Measurements from ENCODE around the gene NHSL1. TPM values are rescaled to one million over a fixed set of nuclear protein-coding genes. Genes with fewer than 3 reads are reported as not detected.
A peak's percentile ranks its signal among the peaks of the same experiment; 100 is the strongest.
"Not testable (repeated sequence)": the region's sequence is repeated elsewhere in the genome, so short reads cannot be mapped to it uniquely, and the experiment has no call there.

Gene NHSL1
- total and polyA plus RNA-seq, 7 experiments from 2014 or later, result 0.05 to 1.2 (median 0.47) TPM; not detected in 1

DNA sequence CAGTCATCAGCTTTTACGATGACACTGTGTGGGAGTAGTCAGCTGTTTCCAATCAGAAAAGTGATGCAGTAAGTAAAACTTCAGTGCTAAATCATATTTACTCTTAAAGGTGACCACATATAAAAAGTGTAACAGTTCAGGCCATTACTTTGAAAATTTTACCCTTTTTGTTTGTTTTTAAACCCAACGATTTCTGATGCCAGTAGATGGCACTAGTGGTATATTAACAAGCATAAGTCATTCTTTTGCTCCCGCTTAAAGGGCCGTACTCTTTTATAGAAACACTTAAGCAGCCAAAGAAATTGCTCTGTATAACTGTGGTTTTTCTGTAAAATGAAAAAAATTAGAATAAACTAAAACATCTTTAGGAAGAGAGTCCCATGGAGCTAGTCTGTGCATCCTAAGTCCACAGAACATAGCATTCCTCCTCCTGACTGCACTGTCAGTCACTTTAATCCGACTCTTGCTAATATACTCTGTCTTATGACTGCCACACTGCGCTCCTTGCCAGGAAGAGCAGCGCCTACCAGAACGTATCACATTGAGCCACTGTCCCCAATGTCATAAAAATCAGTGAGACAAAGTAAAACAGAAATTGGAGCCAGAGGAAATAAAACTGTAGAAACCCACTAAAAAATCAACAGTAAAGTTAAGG is 70.2 kb downstream of the NHSL1 start:
- H3K4me3 Mint-ChIP-seq, result no peak overlapping the region
- POLR2A ChIA-PET, result interaction anchor here (1.4 to 2.4 kb wide), 2 partner anchors 27 to 79 kb away, joined by 3 to 12 read pairs; no protein-coding TSS in a partner anchor
- no peaks in the 10 kb centered on the region for H3K36me3 Mint-ChIP-seq

DNA sequence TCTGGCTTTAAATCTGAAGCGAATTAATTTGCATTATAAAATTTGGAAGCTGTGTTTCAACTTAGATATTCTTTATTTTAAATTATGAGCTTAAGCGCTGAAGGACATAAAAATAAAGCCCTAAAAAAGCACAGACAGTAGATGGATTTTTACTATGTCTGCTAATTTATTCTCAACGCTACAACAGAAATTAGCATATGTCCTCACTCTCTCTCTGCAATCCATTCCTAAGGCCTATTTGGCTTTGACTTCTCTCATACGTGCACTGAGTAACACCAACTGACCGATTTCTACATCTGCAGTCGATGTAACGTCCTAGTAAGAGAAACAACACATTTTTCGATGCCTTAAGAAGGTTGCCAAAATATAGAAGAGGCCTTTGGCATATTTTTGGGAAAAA is 71.6 kb downstream of the NHSL1 start:
- Histone ChIP-seq H3K27me3 (ENCODE audit: control insufficient read depth in 2 of 2, insufficient read depth in 2 of 2, low read length in 2 of 2) (no peaks in the 10 kb centered on the region), H3K9me3 (ENCODE audit: control insufficient read depth in 2 of 3, low read length in 3 of 3) (no peaks in the 10 kb centered on the region), H3K36me3 (ENCODE audit: control insufficient read depth in 2 of 3, insufficient read depth in 3 of 3, low read length in 3 of 3) (no peaks in the 10 kb centered on the region), H3K4me3 (ENCODE audit: low read length) (no peak overlapping the region), H3K27ac (ENCODE audit: low read depth, low read length) (no peak overlapping the region), H3K4me1 (ENCODE audit: control insufficient read depth in 2 of 2, insufficient read depth in 2 of 2, low read length in 2 of 2) (no peaks in the 10 kb centered on the region)
- DNase-seq, result no peak
- H3K27me3 Mint-ChIP-seq, result peaks cover 0 to 7% (median 5%) of the 10 kb centered on the region in 5 donors
- no peak overlapping the region for H3K27ac Mint-ChIP-seq
- intact Hi-C loops (cut with micrococcal nuclease), result loop anchor here (2.0 to 10.0 kb wide), 4 partner anchors 27 to 425 kb away; no protein-coding TSS in a partner anchor
- POLR2A ChIA-PET, result interaction anchor here (1.0 to 1.4 kb wide), 4 partner anchors 10 to 339 kb away, joined by 3 to 5 read pairs (median 4); no protein-coding TSS in a partner anchor
- ATAC-seq, result no peak
- peaks cover 7 to 15% (median 9%) of the 10 kb centered on the region in 7 donors for H3K4me1 Mint-ChIP-seq
- no peaks in the 10 kb centered on the region for H3K36me3 Mint-ChIP-seq
- H3K4me3 Mint-ChIP-seq, result no peak overlapping the region
- H3K9me3 Mint-ChIP-seq, result no peaks in the 10 kb centered on the region
- CTCF ChIA-PET, result interaction anchor here (0.6 to 6.7 kb wide), 9 partner anchors 14 to 1663 kb away, joined by 3 to 120 read pairs (median 3); no protein-coding TSS in a partner anchor

More for the DNA sequence above, 70.2 kb downstream of the NHSL1 start:
- Histone ChIP-seq H3K4me3 (ENCODE audit: low read length) (no peak overlapping the region), H3K9me3 (ENCODE audit: control insufficient read depth in 2 of 3, low read length in 3 of 3) (no peaks in the 10 kb centered on the region), H3K27ac (ENCODE audit: low read depth, low read length) (no peak overlapping the region), H3K36me3 (ENCODE audit: control insufficient read depth in 2 of 3, insufficient read depth in 3 of 3, low read length in 3 of 3) (no peaks in the 10 kb centered on the region), H3K4me1 (ENCODE audit: control insufficient read depth in 2 of 2, insufficient read depth in 2 of 2, low read length in 2 of 2) (no peaks in the 10 kb centered on the region), H3K27me3 (ENCODE audit: control insufficient read depth in 2 of 2, insufficient read depth in 2 of 2, low read length in 2 of 2) (no peaks in the 10 kb centered on the region)
- H3K27me3 Mint-ChIP-seq, result peaks cover 0 to 7% (median 5%) of the 10 kb centered on the region in 5 donors
- intact Hi-C loops (cut with micrococcal nuclease), result loop anchor here (1.0 to 10.0 kb wide), 9 partner anchors 26 to 427 kb away; no protein-coding TSS in a partner anchor
- CTCF ChIA-PET, result interaction anchor here (0.6 to 6.7 kb wide), 16 partner anchors 12 to 320 kb away, joined by 3 to 120 read pairs (median 4); no protein-coding TSS in a partner anchor
- H3K9me3 Mint-ChIP-seq, result no peaks in the 10 kb centered on the region
- peak; percentile 71 for ATAC-seq
- no peak overlapping the region for H3K27ac Mint-ChIP-seq
- peaks cover 0 to 6% (median 0%) of the 10 kb centered on the region in 7 donors for H3K4me1 Mint-ChIP-seq
- peak in 7 of 9 donors; percentile 28 to 62 (median 43) for DNase-seq

DNA sequence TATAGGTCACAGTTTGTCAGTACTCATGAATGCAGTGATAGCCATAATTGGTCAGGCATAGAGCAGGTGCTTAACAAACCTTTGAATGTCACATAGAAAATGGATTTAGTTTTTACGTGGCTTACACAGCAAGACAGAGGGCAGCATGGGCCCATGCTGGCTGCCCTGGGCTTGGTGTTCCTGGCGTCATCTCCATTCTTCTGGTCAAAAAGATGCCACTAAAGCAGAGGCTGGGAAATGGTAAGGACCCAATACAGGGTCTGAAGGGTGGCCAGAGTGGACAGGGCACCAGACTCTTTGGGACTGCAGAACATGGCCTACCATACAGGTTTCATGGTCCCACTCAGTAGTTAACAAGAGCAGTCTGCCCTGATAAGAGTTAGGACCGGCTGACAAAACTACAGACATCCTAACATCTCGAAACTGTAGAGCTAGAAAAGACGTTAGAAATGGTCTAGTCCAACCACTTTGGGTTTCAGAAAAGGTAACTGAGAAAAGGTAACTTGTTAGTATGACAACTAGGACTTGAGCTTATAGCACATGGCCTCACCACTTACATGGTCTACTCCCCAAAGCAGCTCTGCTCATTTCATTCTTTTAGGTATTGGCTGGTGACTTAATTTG is 72.7 kb downstream of the NHSL1 start:
- Histone ChIP-seq H3K27me3 (ENCODE audit: control insufficient read depth in 2 of 2, insufficient read depth in 2 of 2, low read length in 2 of 2) (no peaks in the 10 kb centered on the region), H3K4me1 (ENCODE audit: control insufficient read depth in 2 of 2, insufficient read depth in 2 of 2, low read length in 2 of 2) (no peaks in the 10 kb centered on the region), H3K27ac (ENCODE audit: low read depth, low read length) (no peak overlapping the region), H3K4me3 (ENCODE audit: low read length) (no peak overlapping the region), H3K36me3 (ENCODE audit: control insufficient read depth in 2 of 3, insufficient read depth in 3 of 3, low read length in 3 of 3) (no peaks in the 10 kb centered on the region), H3K9me3 (ENCODE audit: control insufficient read depth in 2 of 3, low read length in 3 of 3) (no peaks in the 10 kb centered on the region)
- intact Hi-C loops (cut with micrococcal nuclease), result loop anchor here (5.0 to 10.0 kb wide), 2 partner anchors 338 to 424 kb away; no protein-coding TSS in a partner anchor
- Mint-ChIP-seq H3K36me3 (peaks cover 0 to 2% (median 0%) of the 10 kb centered on the region in 5 donors), H3K9me3 (no peaks in the 10 kb centered on the region), H3K4me3 (no peak overlapping the region), H3K4me1 (peaks cover 7 to 17% (median 11%) of the 10 kb centered on the region in 7 donors), H3K27ac (no peak overlapping the region), H3K27me3 (peaks cover 0 to 7% (median 5%) of the 10 kb centered on the region in 5 donors)
- ATAC-seq, result no peak
- CTCF ChIA-PET, result interaction anchor here (0.6 to 6.7 kb wide), 8 partner anchors 10 to 309 kb away, joined by 3 to 120 read pairs (median 3); no protein-coding TSS in a partner anchor
- no peak for DNase-seq
- POLR2A ChIA-PET, result interaction anchor here (1.1 to 1.4 kb wide), 3 partner anchors 54 to 340 kb away, joined by 3 to 5 read pairs (median 4); no protein-coding TSS in a partner anchor

DNA sequence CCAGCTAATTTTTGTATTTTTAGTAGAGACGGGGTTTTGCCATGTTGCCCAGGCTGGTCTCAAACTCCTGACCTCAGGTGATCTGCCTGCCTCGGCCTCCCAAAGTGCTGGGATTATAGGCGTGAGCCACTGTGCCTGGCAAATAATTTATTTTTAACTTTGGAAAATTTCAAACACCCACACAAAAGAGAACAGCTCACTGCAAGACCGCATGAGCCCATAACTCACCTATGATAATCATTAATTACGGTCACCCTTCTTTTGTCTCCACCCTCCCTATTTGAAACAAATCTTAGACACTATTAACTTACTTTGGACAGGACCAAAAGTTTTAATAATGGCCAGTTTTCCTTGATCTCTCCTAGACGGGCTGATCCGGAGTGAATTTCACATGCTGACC is 74.0 kb downstream of the NHSL1 start:
- POLR2A ChIA-PET; H3K27me3 Mint-ChIP-seq; ATAC-seq; H3K27ac ChIP-seq (ENCODE audit: low read depth, low read length); H3K4me3 Mint-ChIP-seq; H3K9me3 Mint-ChIP-seq; DNase-seq; H3K36me3 ChIP-seq (ENCODE audit: control insufficient read depth in 2 of 3, insufficient read depth in 3 of 3, low read length in 3 of 3); H3K9me3 ChIP-seq (ENCODE audit: control insufficient read depth in 2 of 3, low read length in 3 of 3); H3K4me1 ChIP-seq (ENCODE audit: control insufficient read depth in 2 of 2, insufficient read depth in 2 of 2, low read length in 2 of 2); H3K4me3 ChIP-seq (ENCODE audit: low read length); H3K27me3 ChIP-seq (ENCODE audit: control insufficient read depth in 2 of 2, insufficient read depth in 2 of 2, low read length in 2 of 2); H3K36me3 Mint-ChIP-seq: not testable (repeated sequence)
- CTCF ChIA-PET, result interaction anchor here (0.7 to 6.7 kb wide), 3 partner anchors 26 to 84 kb away, joined by 3 to 120 read pairs (median 3); no protein-coding TSS in a partner anchor
- H3K27ac Mint-ChIP-seq, result peak overlapping the region in 2 of 9 donors; percentile 10 to 21
- intact Hi-C loops (cut with micrococcal nuclease), result loop anchor here (5.0 to 10.0 kb wide), 2 partner anchors 340 to 423 kb away; no protein-coding TSS in a partner anchor
- peaks cover 6 to 17% (median 11%) of the 10 kb centered on the region in 7 donors for H3K4me1 Mint-ChIP-seq

DNA sequence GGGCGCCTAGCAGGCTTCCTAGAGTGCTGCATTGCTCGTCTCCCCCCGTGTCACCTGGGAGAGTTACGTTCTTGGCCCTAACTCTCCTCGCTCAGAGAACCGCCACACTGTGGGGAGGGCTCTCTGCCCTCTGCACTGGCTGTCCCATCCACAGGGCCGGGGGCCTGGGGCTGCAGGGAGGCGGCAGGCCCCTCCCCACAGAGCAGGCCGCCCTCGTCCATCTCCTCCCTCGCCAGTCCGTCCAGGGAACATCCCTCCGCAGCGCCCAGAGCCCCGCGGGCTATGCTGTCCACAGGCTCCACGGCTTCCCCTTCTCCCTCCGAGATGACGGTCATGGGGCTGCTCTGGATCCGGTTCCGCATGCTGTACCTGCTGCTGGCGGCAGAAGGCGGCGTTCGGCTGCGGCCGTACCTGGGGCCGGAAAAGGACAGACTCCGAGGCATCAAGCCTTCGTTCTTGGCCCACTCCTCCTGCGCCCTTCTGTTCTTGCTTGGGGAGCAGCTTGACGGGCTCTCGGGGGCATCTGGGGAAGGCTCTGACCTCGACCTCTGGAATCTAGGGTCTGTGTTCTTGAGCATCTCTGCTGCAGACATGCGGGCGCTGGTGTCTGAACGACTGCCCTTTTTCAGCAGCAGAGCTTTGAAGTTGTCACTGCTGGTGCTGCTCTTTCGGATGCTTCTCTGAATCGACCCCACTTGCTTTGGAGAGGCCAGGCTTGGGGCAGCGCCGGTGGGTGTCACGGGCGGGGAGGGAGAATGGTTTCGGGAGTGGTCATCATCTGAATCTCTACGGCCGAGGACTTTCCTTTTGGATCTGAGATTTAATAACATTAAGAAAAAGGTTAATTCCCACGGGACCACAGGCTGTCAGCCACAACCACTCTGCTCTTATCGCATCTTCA is 75.0 kb downstream of the NHSL1 start:
- Histone ChIP-seq H3K27ac (ENCODE audit: low read depth, low read length) (no peak overlapping the region), H3K4me3 (ENCODE audit: low read length) (no peak overlapping the region), H3K9me3 (ENCODE audit: control insufficient read depth in 2 of 3, low read length in 3 of 3) (no peaks in the 10 kb centered on the region), H3K4me1 (ENCODE audit: control insufficient read depth in 2 of 2, insufficient read depth in 2 of 2, low read length in 2 of 2) (no peaks in the 10 kb centered on the region), H3K27me3 (ENCODE audit: control insufficient read depth in 2 of 2, insufficient read depth in 2 of 2, low read length in 2 of 2) (no peaks in the 10 kb centered on the region), H3K36me3 (ENCODE audit: control insufficient read depth in 2 of 3, insufficient read depth in 3 of 3, low read length in 3 of 3) (peaks cover 0 to 5% (median 0%) of the 10 kb centered on the region in 3 experiments)
- peaks cover 0 to 3% (median 0%) of the 10 kb centered on the region in 5 donors for H3K27me3 Mint-ChIP-seq
- peaks cover 6 to 17% (median 11%) of the 10 kb centered on the region in 7 donors for H3K4me1 Mint-ChIP-seq
- H3K4me3 Mint-ChIP-seq, result no peak overlapping the region
- peaks cover 0 to 17% (median 3%) of the 10 kb centered on the region in 5 donors for H3K36me3 Mint-ChIP-seq
- H3K27ac Mint-ChIP-seq, result peak overlapping the region in 1 of 9 donors; percentile 52
- ChIA-PET CTCF (interaction anchor here (0.6 kb wide), 1 partner anchor 178 kb away, joined by 3 read pairs; no protein-coding TSS in a partner anchor), POLR2A (interaction anchor here (0.5 kb wide), 1 partner anchor 52 kb away, joined by 3 read pairs; no protein-coding TSS in a partner anchor)
- ATAC-seq (no peak), DNase-seq (no peak)
- intact Hi-C loops (cut with micrococcal nuclease), result loop anchor here in 1 of 2 donors (10.0 kb wide), 1 partner anchor 341 kb away; no protein-coding TSS in a partner anchor
- peaks cover 0 to 4% (median 0%) of the 10 kb centered on the region in 11 donors for H3K9me3 Mint-ChIP-seq
